SK-N-MC (cell line): ENCODE measurements around the gene MIX23.

Source experiments
- DNase-seq: peaks from one replicate; pipeline ENCODE4 v3.0.0-alpha.2; 2011; ENCODE audit warnings: low read depth, low spot score
- H3K27ac ChIP-seq: fragments of 200-600 bp; sonication (generic); 2 replicates; pipeline ENCODE4 v1.5.1; 2016; ENCODE audit warnings: mixed run types
- H3K36me3 ChIP-seq: fragments of 200-600 bp; sonication (generic); 2 replicates; pipeline ENCODE4 v1.6.1; 2017; ENCODE audit warnings: antibody characterized with exemption, low read length, mixed read lengths; ENCODE audit not compliant: insufficient read depth
- H3K4me3 ChIP-seq: fragments of 200-600 bp; sonication (generic); 2 replicates; pipeline ENCODE4 v1.5.1; 2016
- H3K9ac ChIP-seq: fragments of 200-600 bp; sonication (generic); 2 replicates; pipeline ENCODE4 v1.8.0; 2017; ENCODE audit warnings: mixed run types, mixed read lengths; ENCODE audit not compliant: insufficient read length
- H3K9me3 ChIP-seq: fragments of 200-600 bp; sonication (generic); 2 replicates; pipeline ENCODE4 v1.6.1; 2017; ENCODE audit warnings: low read depth, mild to moderate bottlenecking, antibody characterized with exemption, low read length, moderate library complexity, mixed read lengths
- EZH2 ChIP-seq: fragments of 200-600 bp; sonication (generic); IDR thresholded peaks from one replicate; pipeline ENCODE4 v1.6.1; 2017; ENCODE audit warnings: antibody characterized with exemption
- FOXP2 ChIP-seq: optimal IDR thresholded peaks from 2 replicates; pipeline ENCODE3; 2011; ENCODE audit warnings: mild to moderate bottlenecking, moderate library complexity; ENCODE audit not compliant: insufficient read depth; ENCODE audit errors: extremely low read length, control extremely low read depth
- POLR2AphosphoS5 ChIP-seq: IDR thresholded peaks from 2 replicates; pipeline ENCODE4 v1.6.1; 2012; ENCODE audit warnings: mild to moderate bottlenecking, low read depth, low read length, borderline replicate concordance

MIX23 gene

DNA sequence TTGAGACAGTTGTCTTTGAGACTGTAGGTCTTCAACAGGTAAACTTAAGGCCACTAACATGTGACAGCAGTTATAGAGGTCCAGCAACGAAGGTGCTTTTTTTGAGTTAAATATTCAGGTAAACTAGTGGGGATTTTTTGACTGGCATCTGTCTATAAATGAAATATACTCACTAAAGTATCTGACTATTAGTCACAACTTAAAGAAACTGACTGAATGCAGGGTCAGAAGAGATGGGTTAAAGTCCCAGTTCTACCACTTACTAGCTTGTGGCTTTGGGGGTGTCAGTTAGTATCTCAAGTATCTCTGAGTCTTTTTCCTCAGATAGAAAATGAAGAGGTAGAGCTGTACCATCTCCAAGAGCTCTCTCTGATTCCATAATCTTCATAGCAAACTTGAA lies 18.0 kb downstream of the MIX23 start:
- no peak for TF ChIP-seq FOXP2
- TF ChIP-seq EZH2 = no peak
- no peak for TF ChIP-seq POLR2AphosphoS5
- H3K9me3 ChIP-seq = no peaks in the 10 kb centered on the region
- no peak for DNase-seq
- no peak overlapping the region for H3K4me3 ChIP-seq
- no peak overlapping the region for H3K9ac ChIP-seq
- no peak overlapping the region for H3K27ac ChIP-seq
- H3K36me3 ChIP-seq = peaks cover 57% of the 10 kb centered on the region

DNA sequence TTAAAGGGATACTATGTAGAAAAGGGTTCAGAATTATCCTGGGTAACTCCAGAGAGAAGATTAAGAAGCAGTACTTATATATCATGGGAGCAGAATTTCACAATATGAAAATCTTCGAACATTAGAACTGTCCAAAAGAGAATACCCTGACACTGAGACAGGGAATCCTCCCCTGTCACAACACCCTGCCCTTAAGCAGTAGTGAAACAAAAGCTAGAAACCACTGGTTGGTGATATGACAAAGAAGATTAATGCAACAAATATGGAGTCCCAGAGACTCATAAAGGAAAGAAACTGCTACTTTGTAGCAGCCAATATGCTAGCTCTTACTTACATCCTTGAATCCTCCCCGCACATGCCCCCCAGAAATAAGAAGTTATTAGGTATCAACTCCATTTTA lies 18.5 kb downstream of the MIX23 start:
- no peak for TF ChIP-seq FOXP2
- Histone ChIP-seq H3K9ac (no peak overlapping the region), H3K4me3 (no peak overlapping the region), H3K27ac (no peak overlapping the region), H3K36me3 (peaks cover 55% of the 10 kb centered on the region), H3K9me3 (no peaks in the 10 kb centered on the region)
- DNase-seq = no peak

DNA sequence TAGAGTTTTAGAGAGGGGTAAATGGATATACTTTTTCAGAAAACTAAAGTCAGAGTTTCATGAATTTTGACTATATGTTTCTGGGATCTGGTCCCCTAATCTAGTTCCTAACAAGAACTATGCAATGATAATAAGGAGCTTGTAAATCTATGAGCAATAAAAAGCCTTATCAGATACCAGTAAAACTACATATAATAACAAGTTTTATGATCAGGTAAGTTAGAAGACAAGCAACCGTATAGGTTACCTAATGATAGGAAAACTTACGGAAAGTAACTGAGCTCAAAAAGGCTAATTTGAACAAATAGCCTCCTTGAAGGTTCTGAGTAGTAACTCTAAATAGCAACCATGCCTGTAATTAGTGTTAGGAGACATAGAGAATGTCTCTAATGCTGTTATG lies 21.0 kb downstream of the MIX23 start:
- H3K9ac ChIP-seq = no peak overlapping the region
- TF ChIP-seq EZH2 = no peak
- TF ChIP-seq POLR2AphosphoS5 = no peak
- no peak for TF ChIP-seq FOXP2
- H3K36me3 ChIP-seq = peaks cover 49% of the 10 kb centered on the region
- H3K4me3 ChIP-seq = no peak overlapping the region
- H3K9me3 ChIP-seq = no peaks in the 10 kb centered on the region
- H3K27ac ChIP-seq = no peak overlapping the region
- DNase-seq = no peak

DNA sequence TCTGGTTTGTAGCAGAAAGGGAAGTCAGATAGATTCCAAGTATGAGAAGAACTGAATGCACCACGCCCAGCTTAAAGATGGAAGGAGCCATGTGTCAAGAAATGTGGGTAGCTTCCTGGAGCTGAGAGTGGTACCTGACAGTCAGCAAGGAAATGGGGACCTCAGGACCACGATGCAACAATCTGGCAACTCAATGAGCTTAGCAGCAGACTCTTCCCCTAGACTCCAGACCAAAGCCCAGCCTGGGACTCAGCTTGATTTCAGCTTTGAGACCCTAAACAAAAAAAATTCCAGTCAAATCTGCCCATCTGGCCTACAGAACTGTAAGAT lies 24.4 kb downstream of the MIX23 start:
- Histone ChIP-seq H3K9ac (no peak overlapping the region), H3K27ac (no peak overlapping the region), H3K9me3 (no peaks in the 10 kb centered on the region), H3K36me3 (peaks cover 29% of the 10 kb centered on the region), H3K4me3 (no peak overlapping the region)
- DNase-seq = no peak
- no peak for TF ChIP-seq POLR2AphosphoS5
- TF ChIP-seq EZH2 = no peak
- no peak for TF ChIP-seq FOXP2

DNA sequence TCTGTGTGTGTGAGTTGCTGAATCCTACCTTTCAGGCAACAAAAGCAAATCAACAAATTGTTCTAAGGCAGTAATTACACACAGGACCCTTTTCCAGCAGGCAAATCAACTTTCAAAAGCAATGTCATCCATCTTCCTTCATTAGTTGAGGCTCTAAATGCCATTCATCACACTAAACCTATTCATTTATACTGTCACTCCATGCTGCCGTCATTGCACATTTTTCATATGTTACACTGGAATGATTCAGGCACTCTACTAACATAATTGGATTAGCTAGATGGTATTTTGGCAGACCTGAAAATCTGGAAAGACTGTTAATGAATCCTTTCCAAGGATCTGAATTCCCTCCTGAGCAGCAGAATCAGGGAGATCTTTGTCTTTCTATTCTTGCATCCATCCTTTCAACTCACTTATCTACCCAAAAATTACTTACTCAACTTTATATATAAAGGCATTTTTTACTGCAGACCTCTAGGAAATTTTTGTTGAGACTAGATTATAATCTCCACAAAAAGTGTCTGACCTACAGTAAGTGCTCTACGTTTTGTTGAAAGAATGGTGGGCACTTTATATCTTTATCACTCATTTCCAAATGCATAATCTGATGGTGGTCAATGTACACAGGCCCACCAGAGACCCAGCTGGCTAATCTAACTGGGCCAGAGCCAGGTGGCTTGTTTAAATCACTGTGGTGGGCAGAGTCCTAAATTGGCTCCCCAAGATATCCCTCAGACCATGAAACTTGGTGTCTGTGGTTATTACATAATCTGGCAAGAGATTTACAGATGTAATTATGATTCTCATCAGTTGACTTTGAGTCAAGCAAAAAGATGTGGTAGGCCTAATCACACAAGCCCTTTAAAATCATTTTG lies 25.0 kb downstream of the MIX23 start:
- TF ChIP-seq POLR2AphosphoS5 (no peak), FOXP2 (no peak), EZH2 (no peak)
- no peak overlapping the region for H3K27ac ChIP-seq
- no peak overlapping the region for H3K4me3 ChIP-seq
- H3K9ac ChIP-seq = no peak overlapping the region
- H3K36me3 ChIP-seq = peaks cover 23% of the 10 kb centered on the region
- no peak for DNase-seq
- no peaks in the 10 kb centered on the region for H3K9me3 ChIP-seq

DNA sequence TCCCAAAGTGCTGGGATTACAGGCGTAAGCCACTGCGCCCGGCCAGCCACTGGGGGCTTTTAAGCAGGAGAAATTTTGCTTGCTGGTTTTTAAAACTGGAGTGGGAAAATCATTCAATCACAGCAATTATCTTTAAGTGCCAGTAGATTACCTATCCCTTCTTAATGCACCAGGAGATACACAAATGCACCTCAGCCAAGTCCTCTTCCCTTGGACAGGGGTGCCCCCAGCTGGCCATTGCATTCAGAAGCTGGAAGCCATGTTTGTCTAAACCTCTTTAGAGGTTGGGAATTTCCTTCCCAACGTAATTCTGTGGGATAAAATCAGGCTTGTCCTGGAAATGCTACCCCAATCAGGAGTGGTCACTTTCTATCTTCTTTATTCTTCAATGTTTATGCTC lies 26.6 kb downstream of the MIX23 start:
- Histone ChIP-seq H3K9ac (no peak overlapping the region), H3K9me3 (no peaks in the 10 kb centered on the region), H3K4me3 (no peak overlapping the region), H3K36me3 (peaks cover 8% of the 10 kb centered on the region; the same call in 1 of the 2 replicates), H3K27ac (no peak overlapping the region)
- DNase-seq = no peak
- TF ChIP-seq EZH2 (no peak), POLR2AphosphoS5 (no peak), FOXP2 (no peak)

DNA sequence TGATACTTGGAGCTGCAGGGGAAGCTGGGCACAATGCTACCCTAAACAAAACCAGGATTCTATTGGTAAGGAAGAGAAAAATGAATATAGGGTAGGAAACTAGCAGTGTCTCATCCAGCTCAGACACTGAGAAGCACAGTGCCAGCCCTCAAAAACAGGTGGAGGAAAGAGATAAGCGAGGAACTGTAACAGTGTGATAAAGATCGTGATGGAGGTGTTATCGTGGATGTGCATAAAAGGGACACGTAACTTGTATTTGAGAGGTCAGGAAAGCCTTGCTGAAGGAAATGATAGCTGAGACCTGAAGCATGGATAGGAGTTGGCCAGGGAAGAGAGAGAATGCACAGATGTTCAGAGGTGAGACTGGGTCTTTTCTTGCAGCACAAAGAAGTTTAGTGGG lies 27.4 kb downstream of the MIX23 start:
- Histone ChIP-seq H3K9ac (no peak overlapping the region), H3K36me3 (peaks cover 8% of the 10 kb centered on the region; the same call in 1 of the 2 replicates), H3K27ac (no peak overlapping the region), H3K4me3 (no peak overlapping the region), H3K9me3 (no peaks in the 10 kb centered on the region)
- DNase-seq = no peak
- TF ChIP-seq FOXP2 = no peak
- TF ChIP-seq POLR2AphosphoS5 = no peak
- TF ChIP-seq EZH2 = no peak

DNA sequence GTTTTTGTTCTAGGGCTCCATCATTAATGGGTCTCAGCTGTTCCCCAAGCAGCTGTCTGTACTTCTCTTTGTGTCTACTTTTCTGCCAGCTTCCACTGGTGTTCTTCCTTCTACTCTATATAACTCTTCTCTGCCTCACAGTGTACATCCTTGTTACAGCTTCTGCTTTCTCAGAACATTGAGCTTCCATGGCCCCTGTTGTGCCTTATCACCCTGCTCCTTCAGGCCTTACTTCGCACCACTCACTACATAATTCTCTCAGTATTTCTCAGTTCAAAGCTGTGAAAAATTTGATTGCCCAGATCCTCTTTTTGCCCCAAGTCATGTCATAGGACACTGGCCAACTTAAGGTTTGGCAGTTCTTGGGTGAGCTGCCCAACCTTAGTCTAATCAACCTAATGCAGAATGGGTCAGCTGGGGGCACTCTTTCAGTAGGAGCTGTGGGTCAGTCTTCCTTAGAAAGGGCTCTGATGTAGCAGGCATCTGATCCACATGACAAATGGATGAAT lies 29.1 kb downstream of the MIX23 start:
- H3K36me3 ChIP-seq = peaks cover 7% of the 10 kb centered on the region; the same call in 1 of the 2 replicates
- no peaks in the 10 kb centered on the region for H3K9me3 ChIP-seq
- H3K4me3 ChIP-seq = no peak overlapping the region
- TF ChIP-seq POLR2AphosphoS5 = no peak
- no peak for TF ChIP-seq FOXP2
- no peak for TF ChIP-seq EZH2
- no peak overlapping the region for H3K9ac ChIP-seq
- no peak overlapping the region for H3K27ac ChIP-seq
- DNase-seq = no peak
